Fibroblast of mammary gland (primary cell): ENCODE measurements around the gene SKI.
A peak's percentile ranks its signal among the peaks of the same experiment; 100 is the strongest.

Experiments
- DNase-seq: peaks from one replicate; pipeline ENCODE4 v3.0.0-alpha.2; 2010; ENCODE audit warnings: low read depth
- H3K4me3 ChIP-seq: 2 replicates; pipeline ENCODE4 v1.5.1; 2011; ENCODE audit warnings: low read depth, mild to moderate bottlenecking, low read length, moderate library complexity; ENCODE audit not compliant: control insufficient read depth
- CTCF ChIP-seq: conservative IDR thresholded peaks from 2 replicates; pipeline ENCODE4 v1.5.1; 2011; ENCODE audit warnings: low read depth, low read length, inconsistent platforms; ENCODE audit not compliant: control insufficient read depth, insufficient read depth

Gene SKI

DNA sequence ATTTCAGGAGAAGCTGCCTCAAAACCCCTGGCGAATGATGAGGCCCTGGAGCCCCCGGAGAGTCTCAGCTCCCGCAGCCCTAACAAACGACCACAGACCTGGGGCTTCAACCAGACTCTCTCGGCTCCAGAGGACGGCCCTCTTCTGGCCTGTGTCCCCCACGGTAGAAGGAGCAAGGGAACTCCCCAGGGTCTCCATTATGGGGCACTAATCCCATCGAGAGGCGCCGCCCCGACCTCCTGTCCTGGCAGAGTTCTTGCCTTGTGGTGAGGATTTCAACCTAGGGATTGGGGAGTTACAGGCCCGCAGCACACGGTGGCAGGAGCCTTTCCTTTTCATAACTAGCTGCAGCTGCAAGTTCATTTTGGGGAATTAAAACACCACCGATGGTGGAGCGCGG lies 39.8 kb upstream of the SKI start:
- DNase-seq = no peak

DNA sequence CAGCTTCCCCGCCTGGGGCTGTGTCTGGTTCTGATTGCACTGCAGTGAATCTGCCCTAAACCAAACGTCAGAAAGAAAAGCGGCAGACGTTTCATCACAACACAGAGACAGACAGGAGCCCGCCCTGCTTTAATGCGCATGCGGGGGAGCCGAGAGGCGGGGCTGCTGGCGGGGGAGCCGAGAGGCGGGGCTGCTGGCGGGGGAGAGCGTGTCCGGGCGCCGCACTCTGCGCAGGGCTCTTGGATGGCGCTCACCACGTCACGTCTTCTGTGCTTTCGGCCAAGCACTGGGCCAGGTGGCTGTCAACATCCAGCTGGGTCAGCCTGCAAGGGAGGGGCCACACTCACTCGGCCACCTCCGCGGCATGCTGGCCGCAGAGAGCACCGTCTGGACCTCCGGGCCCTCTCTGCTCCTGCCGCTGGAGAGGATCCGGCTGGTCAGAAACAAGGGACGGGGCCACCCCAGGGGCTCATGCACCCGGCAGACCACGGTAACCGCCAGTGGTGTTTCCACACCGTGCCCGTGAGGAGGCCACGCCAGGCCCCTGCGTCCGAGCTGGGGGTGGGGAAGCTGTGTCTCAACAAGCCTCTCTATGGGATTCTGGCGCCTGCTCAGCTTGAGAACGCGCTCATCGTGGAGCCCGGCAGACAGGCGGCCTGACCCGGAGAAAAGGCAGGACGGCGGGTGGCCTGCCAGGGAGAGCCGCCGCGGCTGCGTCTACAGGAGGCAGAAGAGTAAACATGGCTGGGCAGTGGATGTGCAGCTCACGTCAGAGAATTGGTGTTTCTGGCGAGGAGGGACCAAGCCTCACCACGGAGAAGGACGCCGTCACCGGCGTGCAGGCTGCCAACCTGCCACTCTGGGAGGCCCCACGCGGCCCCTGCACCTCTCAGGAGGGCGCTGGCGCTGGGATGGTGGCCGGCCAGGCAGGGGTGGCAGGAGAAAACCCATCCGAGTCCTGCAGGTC lies 38.4 kb upstream of the SKI start:
- no peak for TF ChIP-seq CTCF
- peak; percentile 91 for DNase-seq
- peak overlapping the region; percentile 48 for H3K4me3 ChIP-seq

More for the DNA sequence above, 39.8 kb upstream of the SKI start:
- H3K4me3 ChIP-seq = no peak overlapping the region
- TF ChIP-seq CTCF = no peak

- peak; percentile 19 for DNase-seq
- H3K4me3 ChIP-seq = peak overlapping the region; percentile 48
- TF ChIP-seq CTCF = no peak
These were observed 37.6 kb upstream of the SKI start for GRCh38 chr1:2190491-2190976.

DNA sequence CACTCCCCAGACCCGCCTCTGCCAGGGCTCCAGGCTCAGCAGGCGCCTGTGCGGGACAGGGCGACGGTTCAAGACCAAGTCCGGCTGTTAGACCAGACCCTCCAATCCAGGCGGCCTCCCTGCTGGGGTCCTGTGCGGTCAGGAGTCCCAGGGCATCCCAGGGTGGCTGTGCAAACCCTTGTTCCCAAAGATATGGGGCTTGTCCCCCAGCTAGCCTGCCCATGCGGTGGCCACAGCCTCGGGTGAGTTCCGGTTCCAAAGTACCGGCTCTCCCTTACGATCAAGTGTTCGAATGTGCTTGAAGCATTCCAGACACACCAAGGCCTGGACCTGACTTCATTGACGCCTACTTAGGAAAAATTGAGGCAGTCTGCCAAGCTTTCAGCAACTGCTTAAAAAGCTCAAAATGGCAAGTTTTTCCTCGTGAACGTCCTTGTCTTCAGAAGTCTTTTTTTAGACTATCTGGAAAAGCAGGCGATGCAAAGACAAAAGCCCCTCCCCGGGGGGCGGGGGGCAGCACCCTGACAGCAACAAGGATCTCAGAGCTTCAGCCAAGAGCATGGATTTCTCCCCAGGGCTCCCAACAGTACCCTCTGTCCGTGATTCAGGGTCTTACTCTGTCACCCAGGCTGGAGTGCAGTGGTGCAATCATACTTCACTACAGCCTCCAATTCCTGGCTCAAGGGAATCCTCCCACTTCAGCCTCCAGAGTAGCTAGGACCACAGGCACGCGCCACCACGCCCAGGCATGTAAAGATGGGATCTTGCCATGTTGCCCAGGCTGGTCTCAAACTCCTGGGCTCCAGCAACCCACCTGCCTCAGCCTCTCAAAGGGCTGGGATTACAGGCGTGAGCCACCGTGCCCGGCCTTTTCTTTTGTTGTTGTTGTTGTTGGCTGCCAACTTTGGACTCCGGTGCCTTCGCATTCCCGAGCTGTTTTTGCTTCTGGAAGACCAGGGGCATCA lies 35.8 kb upstream of the SKI start:
- DNase-seq = peak; percentile 77
- H3K4me3 ChIP-seq = no peak overlapping the region
- no peak for TF ChIP-seq CTCF

DNA sequence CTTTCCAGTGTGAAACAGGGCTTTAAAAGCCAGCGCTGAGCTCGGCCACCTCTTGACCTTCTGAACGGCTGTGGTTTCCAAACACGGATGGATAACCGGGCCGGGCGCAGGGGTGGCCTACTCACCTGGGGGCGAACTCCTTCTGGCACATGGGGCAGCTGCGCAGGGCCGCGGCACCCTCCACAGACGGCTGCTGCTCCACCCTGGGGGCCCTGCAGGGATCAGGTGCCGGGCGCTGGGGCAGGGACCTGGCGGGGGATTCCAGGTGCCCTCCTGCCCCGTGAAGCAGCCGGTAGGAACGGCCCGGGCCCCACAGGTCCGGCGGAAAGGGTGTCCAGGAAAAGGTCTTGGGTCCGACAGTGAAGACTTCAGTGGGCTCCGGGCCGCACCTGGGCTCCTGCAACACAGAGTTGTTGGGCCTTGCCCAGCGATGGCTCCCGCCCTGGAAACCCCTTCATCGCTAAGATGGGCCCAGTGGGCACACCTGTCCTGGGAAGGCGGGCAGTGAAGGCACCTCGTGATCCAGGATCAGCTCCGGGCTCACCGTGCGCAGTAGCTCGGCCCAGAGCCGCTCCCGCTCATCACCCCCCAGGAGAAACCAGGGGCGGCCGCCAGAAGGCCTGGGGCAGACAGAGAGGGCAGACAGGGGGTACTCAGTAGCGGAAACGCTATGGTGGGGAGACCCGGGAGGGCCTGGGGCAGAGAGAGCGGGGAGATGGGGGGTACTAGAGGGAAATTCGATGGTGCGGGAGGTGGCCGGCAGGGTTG lies 34.4 kb upstream of the SKI start:
- peak overlapping the region; percentile 44 for H3K4me3 ChIP-seq
- DNase-seq = no peak
- TF ChIP-seq CTCF = no peak
